ENCODE results near the gene TRIM60. TPM values are rescaled to one million over a fixed set of nuclear protein-coding genes. Genes with fewer than 3 reads are reported as not detected.
"Not testable (repeated sequence)": the region's sequence is repeated elsewhere in the genome, so short reads cannot be mapped to it uniquely, and the experiment has no call there.

Gene TRIM60
- total and polyA plus RNA-seq, 2 of the 4 experiments (the other 2 are of a cell fraction) = not detected

- POLR2A ChIA-PET (ENCODE audit: unreplicated experiment) = no interaction called here
- no TSS peak for BruUV-seq (replicated peaks)
- no peak overlapping the region for H2AFZ ChIP-seq (replicated peaks; ENCODE audit: low read length, poor library complexity)
- no peak overlapping the region for H3K9ac ChIP-seq (ENCODE audit: low read depth, low read length)
- H2AK9ac ChIP-seq (replicated peaks; ENCODE audit: low read depth, low read length, poor library complexity) = no peak overlapping the region
- no peak overlapping the region for H4K91ac ChIP-seq (ENCODE audit: insufficient read depth, low read depth, low read length)
- no peak overlapping the region for H2BK20ac ChIP-seq (ENCODE audit: low read depth, low read length)
- no peaks in the 10 kb centered on the region for H3K9me1 ChIP-seq (ENCODE audit: insufficient read depth, low read length)
- no peaks in the 10 kb centered on the region for H3K27me3 ChIP-seq (ENCODE audit: control insufficient read depth, insufficient read depth, low read length)
- CTCF ChIA-PET = no interaction called here
- no peak overlapping the region for H3K4me3 ChIP-seq (ENCODE audit: insufficient read depth, low read depth, low read length)
- TF ChIP-seq MXI1 (IDR thresholded peaks at IDR 0.05; ENCODE audit: borderline replicate concordance, low read depth, low read length) (no peak), ELK1 (IDR thresholded peaks at IDR 0.05; ENCODE audit: borderline replicate concordance, low read depth, low read length) (no peak), CHD1 (IDR thresholded peaks at IDR 0.05; ENCODE audit: low read depth, low read length) (no peak), BHLHE40 (IDR thresholded peaks at IDR 0.05; ENCODE audit: low read depth, low read length) (no peak), USF2 (IDR thresholded peaks at IDR 0.05; ENCODE audit: low read depth, low read length) (no peak), POLR2A (IDR thresholded peaks at IDR 0.05; ENCODE audit: low read depth, low read length) (no peak), RCOR1 (IDR thresholded peaks at IDR 0.05; ENCODE audit: insufficient replicate concordance, low read length) (no peak), FOS (IDR thresholded peaks at IDR 0.05; ENCODE audit: low read depth, low read length) (no peak)
- DNase-seq (no peak), ATAC-seq (ENCODE audit: low read depth) (no peak)
- no peaks in the 10 kb centered on the region for H3K79me1 ChIP-seq (ENCODE audit: low read depth in 1 of 2, low read length in 2 of 2)
- H3K18ac ChIP-seq (ENCODE audit: low read depth, low read length) = no peak overlapping the region
- no peak overlapping the region for H3K4ac ChIP-seq (ENCODE audit: low read depth, low read length)
- no peak overlapping the region for H2BK15ac ChIP-seq (ENCODE audit: low read depth, low read length)
- H3K4me2 ChIP-seq (ENCODE audit: low read depth, low read length) = no peak overlapping the region
- dilution Hi-C loops (cut with HindIII; ENCODE audit: low sequenced_read_pairs, unreplicated experiment) (no loop called here), intact Hi-C loops (cut with micrococcal nuclease) (no loop called here), in situ Hi-C loops (cut with MboI; ENCODE audit: low sequenced_read_pairs) (no loop called here)
- no peaks in the 10 kb centered on the region for H3K9me3 ChIP-seq (ENCODE audit: control insufficient read depth, insufficient read depth, low read length)
- H4K20me1 ChIP-seq (ENCODE audit: insufficient read depth, low read length) = no peaks in the 10 kb centered on the region
- no peak overlapping the region for H3K27ac ChIP-seq (ENCODE audit: insufficient read depth, low read length)
- no peak overlapping the region for H3K56ac ChIP-seq (ENCODE audit: extremely low read depth, insufficient read depth, low read length)
- no peak overlapping the region for H2AK5ac ChIP-seq (ENCODE audit: low read depth, low read length)
- no peak overlapping the region for H3K23ac ChIP-seq (ENCODE audit: low read depth, low read length)
- no peak overlapping the region for H3K14ac ChIP-seq (replicated peaks; ENCODE audit: low read depth, low read length)
- no peaks in the 10 kb centered on the region for H3K4me1 ChIP-seq (ENCODE audit: control insufficient read depth, insufficient read depth, low read length)
- no CpG with 5 or more reads among the region's 2 CpGs for WGBS, 2 experiments (ENCODE audit: extremely low coverage in 2 of 2, insufficient read length in 1 of 2)
- H4K5ac ChIP-seq (ENCODE audit: low read depth, low read length) = no peak overlapping the region
- no peak overlapping the region for H2BK120ac ChIP-seq (ENCODE audit: low read depth, low read length)
- H2BK5ac ChIP-seq (ENCODE audit: low read depth, low read length, poor library complexity, severe bottlenecking) = no peak overlapping the region
- H4K8ac ChIP-seq (ENCODE audit: low read depth in 2 of 2, low read length in 2 of 2) = no peak overlapping the region
- no peaks in the 10 kb centered on the region for H3K36me3 ChIP-seq (ENCODE audit: control insufficient read depth, insufficient read depth, low read length)
Observed at GRCh38 chr4:164989471-164989870, 42.3 kb upstream of the TRIM60 start.

- H3K23ac ChIP-seq (ENCODE audit: low read depth, low read length); H2AK5ac ChIP-seq (ENCODE audit: low read depth, low read length); H3K4me1 ChIP-seq (ENCODE audit: control insufficient read depth, insufficient read depth, low read length); H3K14ac ChIP-seq (replicated peaks; ENCODE audit: low read depth, low read length); H4K91ac ChIP-seq (ENCODE audit: insufficient read depth, low read depth, low read length); H3K4ac ChIP-seq (ENCODE audit: low read depth, low read length); H4K5ac ChIP-seq (ENCODE audit: low read depth, low read length); H2AK9ac ChIP-seq (replicated peaks; ENCODE audit: low read depth, low read length, poor library complexity); H3K18ac ChIP-seq (ENCODE audit: low read depth, low read length); H3K27ac ChIP-seq (ENCODE audit: insufficient read depth, low read length); H3K9ac ChIP-seq (ENCODE audit: low read depth, low read length); dilution Hi-C loops (cut with HindIII; ENCODE audit: low sequenced_read_pairs, unreplicated experiment); in situ Hi-C loops (cut with MboI; ENCODE audit: low sequenced_read_pairs); ATAC-seq (ENCODE audit: low read depth); H2BK15ac ChIP-seq (ENCODE audit: low read depth, low read length); H2BK20ac ChIP-seq (ENCODE audit: low read depth, low read length); H2BK5ac ChIP-seq (ENCODE audit: low read depth, low read length, poor library complexity, severe bottlenecking); H3K27me3 ChIP-seq (ENCODE audit: control insufficient read depth, insufficient read depth, low read length); H3K4me2 ChIP-seq (ENCODE audit: low read depth, low read length); H3K56ac ChIP-seq (ENCODE audit: extremely low read depth, insufficient read depth, low read length); H3K79me1 ChIP-seq (ENCODE audit: low read depth in 1 of 2, low read length in 2 of 2); H2AFZ ChIP-seq (replicated peaks; ENCODE audit: low read length, poor library complexity); H3K36me3 ChIP-seq (ENCODE audit: control insufficient read depth, insufficient read depth, low read length); H3K9me3 ChIP-seq (ENCODE audit: control insufficient read depth, insufficient read depth, low read length); H4K8ac ChIP-seq (ENCODE audit: low read depth in 2 of 2, low read length in 2 of 2); POLR2A ChIA-PET (ENCODE audit: unreplicated experiment); DNase-seq; H4K20me1 ChIP-seq (ENCODE audit: insufficient read depth, low read length); CTCF ChIA-PET; BruUV-seq (replicated peaks); H3K9me1 ChIP-seq (ENCODE audit: insufficient read depth, low read length); H3K4me3 ChIP-seq (ENCODE audit: insufficient read depth, low read depth, low read length); intact Hi-C loops (cut with micrococcal nuclease); H2BK120ac ChIP-seq (ENCODE audit: low read depth, low read length): not testable (repeated sequence)
- WGBS, 2 experiments (ENCODE audit: extremely low coverage in 2 of 2, insufficient read length in 1 of 2) = no CpG with 5 or more reads among the region's 10 CpGs
Observed at GRCh38 chr4:164990786-164991185, 41.0 kb upstream of the TRIM60 start.
